HepG2 (cell line): ENCODE data around the gene SYNDIG1. TPM values are rescaled to one million over a fixed set of nuclear protein-coding genes. Genes with fewer than 3 reads are reported as not detected.

Experiments used
- ATAC-seq: fragments of 200-7000 bp; cut with Tn5 transposase; 3 replicates; pipeline ENCODE4 v1.9.1; 2020; ENCODE audit warnings: mild to moderate bottlenecking, moderate library complexity
- BruUV-seq: library from RNA; stranded (reverse); fragments of 400-500 nt; replicated peaks from 2 replicates; lab custom pipeline; 2021; lab: Mats Ljungman, UMichigan
- CTCF ChIA-PET: fragments of 300-600 bp; formaldehyde crosslinking; extraction: SDS; loops from one replicate; lab custom pipeline; 2021; ENCODE audit warnings: low total read pairs, inconsistent platforms, low intra/inter-chr PET ratio; lab: Yijun Ruan, JAX
- POLR2A ChIA-PET: fragments of 350-600 bp; sonication (Branson Sonifier 250); formaldehyde crosslinking; loops from one replicate; lab custom pipeline; 2020; ENCODE audit warnings: antibody characterized with exemption, inconsistent platforms; lab: Yijun Ruan, JAX
- DNase-seq: peaks from one replicate; pipeline ENCODE4 v3.0.0-alpha.2; 2015; ENCODE audit warnings: low spot score
- FAIRE-seq: peaks from 3 replicates; lab custom pipeline; 2011; peaks lifted over from hg19 to GRCh38; lab: Jason Lieb, UNC
- H2AFZ ChIP-seq: one replicate; pipeline ENCODE4 v1.6.1; 2011; ENCODE audit warnings: low read length, inconsistent platforms
- H3K27ac ChIP-seq: fragments of 300-600 bp; 3 replicates; pipeline ENCODE4 v1.8.0; 2011; ENCODE audit warnings: mixed run types, mild to moderate bottlenecking, mixed read lengths, low read length, inconsistent platforms; ENCODE audit not compliant: insufficient read depth; ENCODE audit errors: extremely low read length
- H3K27me3 ChIP-seq, 2 experiments: fragments of 200-600 bp in 1 of 2; 2 replicates in 1 of 2; 3 replicates in 1 of 2; pipeline versions ENCODE4 v1.6.0 to v1.8.0; 2011; ENCODE audit warnings: low read length in 2 of 2, mild to moderate bottlenecking in 2 of 2, moderate library complexity in 2 of 2, inconsistent platforms in 1 of 2; ENCODE audit not compliant: insufficient read depth in 2 of 2, control insufficient read depth in 1 of 2
- H3K36me3 ChIP-seq, 2 experiments: fragments of 200-600 bp in 1 of 2; replicated peaks in 1 of 2; 2 replicates in 1 of 2; 3 replicates in 1 of 2; pipeline versions ENCODE4 v1.5.1 to v1.8.0; 2011; ENCODE audit warnings: low read length in 2 of 2, inconsistent platforms in 1 of 2; ENCODE audit not compliant: insufficient read depth in 2 of 2, control insufficient read depth in 1 of 2
- H3K4me1 ChIP-seq: 2 replicates; pipeline ENCODE4 v1.5.1; 2012; ENCODE audit warnings: low read length, inconsistent platforms; ENCODE audit not compliant: insufficient read depth
- H3K4me2 ChIP-seq: 2 replicates; pipeline ENCODE4 v1.6.0; 2011; ENCODE audit warnings: low read depth, low read length, inconsistent platforms
- H3K4me3 ChIP-seq, 3 experiments: fragments of 200-600 bp in 1 of 3; sonication (generic), shearing (Covaris generic) in 1 of 3; replicated peaks in 1 of 3; 2 replicates each; pipeline ENCODE4 v1.5.1; 2011 to 2016; ENCODE audit warnings: low read length in 3 of 3, inconsistent platforms in 2 of 3, low read depth in 2 of 3, mild to moderate bottlenecking in 2 of 3, control low read depth in 1 of 3, mixed read lengths in 1 of 3; ENCODE audit not compliant: insufficient read depth in 1 of 3
- H3K79me2 ChIP-seq: one replicate; pipeline ENCODE4 v1.6.1; 2011; ENCODE audit warnings: low read length, inconsistent platforms; ENCODE audit not compliant: insufficient read depth
- H3K9ac ChIP-seq: 2 replicates; pipeline ENCODE4 v1.6.0; 2011; ENCODE audit warnings: mild to moderate bottlenecking, low read depth, low read length, inconsistent platforms; ENCODE audit not compliant: insufficient read depth
- H3K9me3 ChIP-seq: 2 replicates; pipeline ENCODE4 v1.5.1; 2012; ENCODE audit warnings: mild to moderate bottlenecking, low read length
- H4K20me1 ChIP-seq: 2 replicates; pipeline ENCODE4 v1.6.0; 2011; ENCODE audit warnings: inconsistent platforms, mild to moderate bottlenecking, low read length, moderate library complexity; ENCODE audit not compliant: insufficient read depth
- KLF11 ChIP-seq: IDR thresholded peaks from 2 replicates; pipeline ENCODE4 v1.6.1; 2016; ENCODE audit warnings: missing compliant biosample characterization
- NFKBIZ ChIP-seq: IDR thresholded peaks from 2 replicates; pipeline ENCODE4 v1.6.1; 2018; ENCODE audit warnings: missing genetic modification reagents, missing compliant biosample characterization
- NR2F2 ChIP-seq: IDR thresholded peaks from 2 replicates; pipeline ENCODE4 v1.6.1; 2012; ENCODE audit warnings: low read depth, inconsistent platforms, borderline replicate concordance
- PLRG1 ChIP-seq: fragments of 450-650 bp; conservative IDR thresholded peaks from 2 replicates; pipeline ENCODE4 v1.6.1; 2016
- SP140L ChIP-seq: sonication (generic); formaldehyde crosslinking; IDR thresholded peaks from 2 replicates; pipeline ENCODE4 v1.4.0; 2020; ENCODE audit warnings: missing genetic modification reagents, borderline replicate concordance
- ZKSCAN8 ChIP-seq: IDR thresholded peaks from 2 replicates; pipeline ENCODE4 v1.6.1; 2016; ENCODE audit warnings: borderline replicate concordance, missing genetic modification reagents, missing compliant biosample characterization
- ZMAT3 ChIP-seq: sonication (generic); formaldehyde crosslinking; conservative IDR thresholded peaks from 2 replicates; pipeline ENCODE4 v1.7.0; 2021; ENCODE audit warnings: missing genetic modification reagents
- ZNF468 ChIP-seq: sonication (generic); formaldehyde crosslinking; IDR thresholded peaks from 2 replicates; pipeline ENCODE4 v1.8.0; 2022; ENCODE audit warnings: mild to moderate bottlenecking, moderate library complexity, missing genetic modification reagents
- ZNF547 ChIP-seq: sonication (generic); formaldehyde crosslinking; IDR thresholded peaks from 2 replicates; pipeline ENCODE4 v1.5.1; 2020; ENCODE audit warnings: mild to moderate bottlenecking, missing genetic modification reagents
- ZNF569 ChIP-seq: sonication (generic); formaldehyde crosslinking; IDR thresholded peaks from 2 replicates; pipeline ENCODE4 v1.5.0; 2020; ENCODE audit warnings: mild to moderate bottlenecking, missing genetic modification reagents, moderate library complexity, borderline replicate concordance
- ZNF670 ChIP-seq: sonication (generic); formaldehyde crosslinking; IDR thresholded peaks from 2 replicates; pipeline ENCODE4 v1.8.0; 2022; ENCODE audit warnings: mild to moderate bottlenecking, missing genetic modification reagents, borderline replicate concordance
- WGBS: methylation state at CpG from one replicate; pipeline ENCODE4 v1.1.6; 2017; ENCODE audit warnings: low lambda C conversion rate; 5-methylcytosine and 5-hydroxymethylcytosine counted together
- in situ Hi-C: cut with HindIII; loops from 2 replicates; pipeline ENCODE4 v1.10.0; 2017; ENCODE audit warnings: low pct_unique_long_range_greater_than_20kb; ENCODE audit not compliant: extremely low pct_ligation_motif_present
- intact Hi-C: fragments of 100-400 bp; cut with micrococcal nuclease; formaldehyde crosslinking; loops from one replicate; pipeline ENCODE4 v1.10.0; 2022; ENCODE audit not compliant: unreplicated experiment
- polyA plus RNA-seq, 8 experiments: library from polyadenylated mRNA; depleted of rRNA in 3 of 8; stranded (reverse) in 7 of 8; unstranded in 1 of 8; fragments of >200 nt; fragmentation: Illumina TruSeq in 4 of 8; extraction: Trizol in 4 of 8; gene quantifications; 2 replicates each; pipeline versions ENCODE4 v1.2.1 to v1.2.3, GENCODE V29; 2011 to 2016; ENCODE audit warnings: low read depth in 4 of 8, missing spikeins in 1 of 8, mixed read lengths in 1 of 8; ENCODE audit not compliant: insufficient read depth in 1 of 8
- total RNA-seq, 5 experiments: library from RNA; depleted of rRNA; stranded (reverse); fragments of >200 nt; fragmentation: Illumina TruSeq; extraction: Trizol; gene quantifications; 2 replicates each; pipeline ENCODE4 v1.2.3, GENCODE V29; 2016; ENCODE audit warnings: low read depth in 1 of 5
- TF ChIP-seq, protein P1 (sequence below): sonication (generic); formaldehyde crosslinking; IDR thresholded peaks from 2 replicates; pipeline ENCODE4 v1.4.0; 2020; ENCODE audit warnings: mild to moderate bottlenecking, missing genetic modification reagents
- TF ChIP-seq, protein P2 (sequence below): sonication (generic); formaldehyde crosslinking; conservative IDR thresholded peaks from 2 replicates; pipeline ENCODE4 v1.8.0; 2022; ENCODE audit warnings: missing genetic modification reagents
- TF ChIP-seq, protein P3 (sequence below): sonication (generic); formaldehyde crosslinking; IDR thresholded peaks from 2 replicates; pipeline ENCODE4 v1.4.0; 2020; ENCODE audit warnings: mild to moderate bottlenecking, missing genetic modification reagents
- TF ChIP-seq, protein P4 (sequence below): IDR thresholded peaks from 2 replicates; pipeline ENCODE4 v1.6.1; 2016; ENCODE audit warnings: missing genetic modification reagents, missing compliant biosample characterization
- TF ChIP-seq, protein P5 (sequence below): sonication (generic); formaldehyde crosslinking; IDR thresholded peaks from 2 replicates; pipeline ENCODE4 v1.4.0; 2020; ENCODE audit warnings: missing genetic modification reagents, low read depth, mild to moderate bottlenecking, borderline replicate concordance
- TF ChIP-seq, protein P6 (sequence below): sonication (generic); formaldehyde crosslinking; IDR thresholded peaks from 2 replicates; pipeline ENCODE4 v1.5.1; 2020; ENCODE audit warnings: missing genetic modification reagents, mild to moderate bottlenecking, borderline replicate concordance

Gene SYNDIG1
- total and polyA plus RNA-seq, 2 of the 13 experiments (the other 11 are each of a cell fraction or from before 2014, with no cell fraction given), result not detected

DNA sequence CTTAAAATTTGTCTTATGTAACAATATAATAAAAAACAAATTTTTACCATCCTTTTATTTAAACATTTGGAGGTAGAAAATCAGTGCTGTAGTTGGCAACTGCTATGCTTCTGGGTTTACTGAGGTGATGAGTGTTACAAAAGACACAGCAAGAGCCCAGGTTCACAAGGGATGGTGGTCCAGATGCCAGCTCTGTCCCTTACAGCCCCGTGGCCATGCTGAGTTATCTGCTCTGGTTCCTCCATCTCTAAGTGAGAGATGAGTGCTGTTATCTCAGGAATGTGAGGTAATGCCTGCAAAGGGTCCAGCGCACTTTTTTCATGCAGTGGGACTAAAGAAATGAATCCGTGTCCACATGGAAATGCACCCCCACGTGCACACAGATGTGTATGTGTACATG lies 17.8 kb downstream of the SYNDIG1 start:
- DNase-seq (no peak), ATAC-seq (no peak), FAIRE-seq (no peak)
- H3K79me2 ChIP-seq, result no peaks in the 10 kb centered on the region
- ChIA-PET CTCF (no interaction called here), POLR2A (no interaction called here)
- H3K4me1 ChIP-seq, result no peaks in the 10 kb centered on the region
- no peak for TF ChIP-seq ZMAT3 (CRISPR knock-in tag)
- TF ChIP-seq PLRG1, result no peak
- TF ChIP-seq, protein P1, sequence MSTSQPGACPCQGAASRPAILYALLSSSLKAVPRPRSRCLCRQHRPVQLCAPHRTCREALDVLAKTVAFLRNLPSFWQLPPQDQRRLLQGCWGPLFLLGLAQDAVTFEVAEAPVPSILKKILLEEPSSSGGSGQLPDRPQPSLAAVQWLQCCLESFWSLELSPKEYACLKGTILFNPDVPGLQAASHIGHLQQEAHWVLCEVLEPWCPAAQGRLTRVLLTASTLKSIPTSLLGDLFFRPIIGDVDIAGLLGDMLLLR (CRISPR knock-in tag), result no peak
- no peak for TF ChIP-seq ZNF468 (CRISPR knock-in tag)
- no peak for TF ChIP-seq SP140L (CRISPR knock-in tag)
- TF ChIP-seq NFKBIZ (CRISPR knock-in tag), result no peak
- TF ChIP-seq KLF11 (CRISPR knock-in tag), result no peak
- TF ChIP-seq, protein P2, sequence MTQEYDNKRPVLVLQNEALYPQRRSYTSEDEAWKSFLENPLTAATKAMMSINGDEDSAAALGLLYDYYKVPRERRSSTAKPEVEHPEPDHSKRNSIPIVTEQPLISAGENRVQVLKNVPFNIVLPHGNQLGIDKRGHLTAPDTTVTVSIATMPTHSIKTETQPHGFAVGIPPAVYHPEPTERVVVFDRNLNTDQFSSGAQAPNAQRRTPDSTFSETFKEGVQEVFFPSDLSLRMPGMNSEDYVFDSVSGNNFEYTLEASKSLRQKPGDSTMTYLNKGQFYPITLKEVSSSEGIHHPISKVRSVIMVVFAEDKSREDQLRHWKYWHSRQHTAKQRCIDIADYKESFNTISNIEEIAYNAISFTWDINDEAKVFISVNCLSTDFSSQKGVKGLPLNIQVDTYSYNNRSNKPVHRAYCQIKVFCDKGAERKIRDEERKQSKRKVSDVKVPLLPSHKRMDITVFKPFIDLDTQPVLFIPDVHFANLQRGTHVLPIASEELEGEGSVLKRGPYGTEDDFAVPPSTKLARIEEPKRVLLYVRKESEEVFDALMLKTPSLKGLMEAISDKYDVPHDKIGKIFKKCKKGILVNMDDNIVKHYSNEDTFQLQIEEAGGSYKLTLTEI (CRISPR knock-in tag), result no peak
- no peak for TF ChIP-seq ZNF670 (CRISPR knock-in tag)
- TF ChIP-seq, protein P3, sequence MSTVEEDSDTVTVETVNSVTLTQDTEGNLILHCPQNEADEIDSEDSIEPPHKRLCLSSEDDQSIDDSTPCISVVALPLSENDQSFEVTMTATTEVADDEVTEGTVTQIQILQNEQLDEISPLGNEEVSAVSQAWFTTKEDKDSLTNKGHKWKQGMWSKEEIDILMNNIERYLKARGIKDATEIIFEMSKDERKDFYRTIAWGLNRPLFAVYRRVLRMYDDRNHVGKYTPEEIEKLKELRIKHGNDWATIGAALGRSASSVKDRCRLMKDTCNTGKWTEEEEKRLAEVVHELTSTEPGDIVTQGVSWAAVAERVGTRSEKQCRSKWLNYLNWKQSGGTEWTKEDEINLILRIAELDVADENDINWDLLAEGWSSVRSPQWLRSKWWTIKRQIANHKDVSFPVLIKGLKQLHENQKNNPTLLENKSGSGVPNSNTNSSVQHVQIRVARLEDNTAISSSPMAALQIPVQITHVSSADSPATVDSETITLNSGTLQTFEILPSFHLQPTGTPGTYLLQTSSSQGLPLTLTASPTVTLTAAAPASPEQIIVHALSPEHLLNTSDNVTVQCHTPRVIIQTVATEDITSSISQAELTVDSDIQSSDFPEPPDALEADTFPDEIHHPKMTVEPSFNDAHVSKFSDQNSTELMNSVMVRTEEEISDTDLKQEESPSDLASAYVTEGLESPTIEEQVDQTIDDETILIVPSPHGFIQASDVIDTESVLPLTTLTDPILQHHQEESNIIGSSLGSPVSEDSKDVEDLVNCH (CRISPR knock-in tag), result no peak
- TF ChIP-seq ZKSCAN8 (CRISPR knock-in tag), result no peak
- TF ChIP-seq, protein P4, sequence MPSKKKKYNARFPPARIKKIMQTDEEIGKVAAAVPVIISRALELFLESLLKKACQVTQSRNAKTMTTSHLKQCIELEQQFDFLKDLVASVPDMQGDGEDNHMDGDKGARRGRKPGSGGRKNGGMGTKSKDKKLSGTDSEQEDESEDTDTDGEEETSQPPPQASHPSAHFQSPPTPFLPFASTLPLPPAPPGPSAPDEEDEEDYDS (CRISPR knock-in tag), result no peak
- TF ChIP-seq ZNF547, result no peak
- TF ChIP-seq, protein P5, sequence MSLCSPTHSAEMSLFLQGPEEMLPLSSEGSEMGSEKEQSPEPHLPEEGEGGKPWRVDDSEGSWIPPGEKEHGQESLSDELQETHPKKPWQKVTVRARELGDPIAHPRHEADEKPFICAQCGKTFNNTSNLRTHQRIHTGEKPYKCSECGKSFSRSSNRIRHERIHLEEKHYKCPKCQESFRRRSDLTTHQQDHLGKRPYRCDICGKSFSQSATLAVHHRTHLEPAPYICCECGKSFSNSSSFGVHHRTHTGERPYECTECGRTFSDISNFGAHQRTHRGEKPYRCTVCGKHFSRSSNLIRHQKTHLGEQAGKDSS (CRISPR knock-in tag), result no peak
- no peak for TF ChIP-seq NR2F2
- TF ChIP-seq, protein P6, sequence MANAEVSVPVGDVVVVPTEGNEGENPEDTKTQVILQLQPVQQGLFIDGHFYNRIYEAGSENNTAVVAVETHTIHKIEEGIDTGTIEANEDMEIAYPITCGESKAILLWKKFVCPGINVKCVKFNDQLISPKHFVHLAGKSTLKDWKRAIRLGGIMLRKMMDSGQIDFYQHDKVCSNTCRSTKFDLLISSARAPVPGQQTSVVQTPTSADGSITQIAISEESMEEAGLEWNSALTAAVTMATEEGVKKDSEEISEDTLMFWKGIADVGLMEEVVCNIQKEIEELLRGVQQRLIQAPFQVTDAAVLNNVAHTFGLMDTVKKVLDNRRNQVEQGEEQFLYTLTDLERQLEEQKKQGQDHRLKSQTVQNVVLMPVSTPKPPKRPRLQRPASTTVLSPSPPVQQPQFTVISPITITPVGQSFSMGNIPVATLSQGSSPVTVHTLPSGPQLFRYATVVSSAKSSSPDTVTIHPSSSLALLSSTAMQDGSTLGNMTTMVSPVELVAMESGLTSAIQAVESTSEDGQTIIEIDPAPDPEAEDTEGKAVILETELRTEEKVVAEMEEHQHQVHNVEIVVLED (CRISPR knock-in tag), result no peak
- no peak for TF ChIP-seq ZNF569 (CRISPR knock-in tag)
- H2AFZ ChIP-seq, result no peak overlapping the region
- H3K4me3 ChIP-seq, result no peak overlapping the region
- in situ Hi-C loops, result no loop called here
- no peaks in the 10 kb centered on the region for H3K36me3 ChIP-seq
- H3K9ac ChIP-seq, result no peak overlapping the region
- H3K4me2 ChIP-seq, result no peak overlapping the region
- H3K9me3 ChIP-seq, result no peaks in the 10 kb centered on the region
- no peaks in the 10 kb centered on the region for H4K20me1 ChIP-seq
- H3K27me3 ChIP-seq, result no peaks in the 10 kb centered on the region; a peak in 2 of 5 replicates
- no TSS peak for BruUV-seq
- H3K27ac ChIP-seq, result no peak overlapping the region
- intact Hi-C loops, result no loop called here
- 26% methylated on average over 4 of the region's 4 CpGs for WGBS
